Activated CD8-positive, alpha-beta memory T cell treated with anti-CD3 and anti-CD28 coated beads, Interleukin-2, amount 50 U/mL, for 4 hours (primary cell): ENCODE data around the gene ITGB3.
A peak's percentile ranks its signal among the peaks of the same experiment; 100 is the strongest.
"Not testable (repeated sequence)": the region's sequence is repeated elsewhere in the genome, so short reads cannot be mapped to it uniquely, and the experiment has no call there.

Source experiments
- DNase-seq: peaks from one replicate; pipeline ENCODE4 v3.0.0-alpha.2; 2020

ITGB3 gene

DNA sequence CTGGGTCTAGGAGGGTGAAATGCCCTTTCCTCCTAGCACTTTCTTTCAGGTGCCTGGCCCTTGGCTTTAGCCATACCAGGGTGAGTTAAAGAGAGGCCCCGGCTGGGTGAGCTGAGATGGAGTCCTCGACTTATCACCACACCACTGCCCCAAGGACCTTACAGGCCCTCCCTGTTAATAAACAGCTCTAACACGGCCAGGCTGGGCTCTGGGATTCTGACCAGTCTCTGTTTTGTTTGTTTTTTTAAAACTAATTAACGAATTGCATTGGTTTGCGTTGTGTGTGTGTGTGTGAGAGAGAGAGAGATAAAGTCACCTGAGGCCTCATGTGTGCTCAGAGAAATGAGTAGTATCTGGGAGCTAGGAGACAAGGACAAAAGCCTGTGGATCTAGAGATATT is 30.2 kb upstream of the ITGB3 start:
- DNase-seq, result no peak

GRCh38 chr17:47224077-47224476 is 29.6 kb upstream of the ITGB3 start:
- DNase-seq, result not testable (repeated sequence)

- DNase-seq, result no peak
Observed at GRCh38 chr17:47224966-47225365, 28.7 kb upstream of the ITGB3 start.

GRCh38 chr17:47225436-47225858 is 28.2 kb upstream of the ITGB3 start:
- DNase-seq, result no peak

GRCh38 chr17:47225911-47226688 is 27.5 kb upstream of the ITGB3 start:
- no peak for DNase-seq

- DNase-seq, result no peak
Observed at GRCh38 chr17:47227862-47228261, 25.8 kb upstream of the ITGB3 start.

DNA sequence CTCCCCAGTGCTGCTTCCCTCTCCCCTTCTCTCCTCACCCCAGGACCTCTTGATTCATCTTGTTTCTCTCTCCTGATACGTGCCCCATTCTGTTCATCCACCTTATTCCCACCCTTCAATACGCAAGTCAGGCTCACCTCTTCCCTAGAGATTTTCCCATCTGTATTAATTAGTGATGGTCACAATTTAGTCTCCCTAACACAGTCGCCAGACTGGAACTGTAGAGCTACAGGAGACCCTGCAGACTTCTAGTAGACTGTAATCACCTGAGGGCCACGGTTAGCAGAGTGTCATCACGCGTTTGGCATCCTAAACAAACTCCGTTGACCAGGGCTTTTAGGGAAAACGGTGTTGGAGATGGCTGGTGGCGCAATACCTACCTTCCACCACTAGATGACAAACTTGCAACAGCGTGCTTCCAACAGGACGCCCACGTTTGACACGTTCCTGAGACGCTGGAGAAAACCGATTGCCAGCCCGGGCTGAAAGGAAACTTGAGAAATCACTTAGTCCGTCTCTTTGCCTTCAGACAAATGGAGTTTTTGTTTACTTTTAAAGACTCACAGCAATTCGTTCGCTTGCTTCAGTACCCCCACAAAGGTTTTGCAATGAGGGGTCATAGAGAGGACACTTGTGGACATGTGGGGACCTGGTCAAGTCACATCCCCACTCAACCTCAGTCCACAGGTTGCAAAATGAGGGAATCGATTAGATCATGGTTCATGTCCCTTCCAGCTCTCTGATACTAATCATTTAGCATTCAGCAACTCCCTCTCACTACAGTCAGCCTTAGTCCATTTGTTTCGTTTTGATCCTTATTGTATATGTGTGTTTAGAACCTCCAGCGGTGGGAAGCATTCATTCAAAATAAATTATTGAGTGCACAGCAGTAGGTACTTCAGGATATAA is 23.8 kb upstream of the ITGB3 start:
- DNase-seq, result peak; percentile 74

- DNase-seq, result no peak
Observed at GRCh38 chr17:47230864-47231263, 22.8 kb upstream of the ITGB3 start.

DNA sequence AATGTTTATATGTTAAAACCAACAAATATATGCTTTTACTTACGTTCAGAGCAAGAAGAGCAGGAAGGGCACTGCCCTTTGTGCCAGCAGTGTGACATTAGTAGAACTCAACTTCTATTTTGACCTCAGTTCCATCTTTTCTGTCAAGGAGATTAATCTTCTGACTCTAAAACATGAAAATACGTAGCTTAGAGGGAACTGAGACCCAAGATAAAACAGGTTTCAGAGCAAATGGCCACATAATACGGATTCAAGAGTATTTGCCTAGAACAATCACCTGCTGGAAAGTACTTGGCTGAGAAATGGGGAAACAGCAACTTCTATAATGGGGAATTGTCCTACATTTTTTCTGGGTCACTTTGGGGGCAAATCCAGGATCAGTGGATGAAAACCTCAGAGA is 22.3 kb upstream of the ITGB3 start:
- DNase-seq, result no peak

GRCh38 chr17:47231866-47232265 is 21.8 kb upstream of the ITGB3 start:
- DNase-seq, result no peak

- DNase-seq, result no peak
Observed at GRCh38 chr17:47232465-47232864, 21.2 kb upstream of the ITGB3 start.

DNA sequence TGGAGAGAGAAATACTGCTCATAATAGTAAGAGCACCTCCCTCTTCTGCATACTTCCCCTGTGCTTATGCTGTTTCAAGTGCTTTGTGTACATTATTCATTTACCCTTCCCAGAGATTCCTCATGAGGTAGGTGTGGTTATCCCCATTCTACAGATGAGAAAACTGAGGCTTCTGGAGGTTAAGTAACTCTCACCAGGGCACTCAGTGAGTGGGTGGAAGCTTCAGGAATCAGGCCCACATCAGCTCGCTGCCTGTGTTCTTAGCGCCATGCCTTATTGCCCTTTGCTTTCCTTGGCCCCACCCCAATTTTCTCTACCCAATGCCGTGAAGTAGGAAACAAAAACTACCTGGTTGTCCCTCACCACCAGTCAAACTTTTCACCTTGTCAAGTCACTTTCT is 18.1 kb upstream of the ITGB3 start:
- DNase-seq, result no peak

DNA sequence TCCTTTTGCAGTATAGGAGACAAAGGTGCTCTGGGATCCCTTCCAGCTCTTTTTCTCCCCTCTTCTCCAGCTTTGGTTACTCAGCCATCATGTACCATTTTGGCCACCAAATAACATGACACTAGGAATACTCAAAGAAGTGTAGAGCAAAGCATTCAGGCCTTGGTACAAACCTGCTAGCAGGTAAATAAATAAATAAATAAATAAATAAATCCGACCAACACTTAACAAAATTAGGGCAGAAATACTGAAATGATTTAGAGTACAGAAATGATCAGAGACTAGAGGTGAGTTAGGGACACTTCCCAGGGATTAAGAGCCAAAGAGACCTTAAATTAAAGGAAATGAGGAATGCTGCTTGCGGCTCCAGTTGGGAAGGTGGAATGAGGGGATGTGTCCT is 17.7 kb upstream of the ITGB3 start:
- DNase-seq, result no peak

DNA sequence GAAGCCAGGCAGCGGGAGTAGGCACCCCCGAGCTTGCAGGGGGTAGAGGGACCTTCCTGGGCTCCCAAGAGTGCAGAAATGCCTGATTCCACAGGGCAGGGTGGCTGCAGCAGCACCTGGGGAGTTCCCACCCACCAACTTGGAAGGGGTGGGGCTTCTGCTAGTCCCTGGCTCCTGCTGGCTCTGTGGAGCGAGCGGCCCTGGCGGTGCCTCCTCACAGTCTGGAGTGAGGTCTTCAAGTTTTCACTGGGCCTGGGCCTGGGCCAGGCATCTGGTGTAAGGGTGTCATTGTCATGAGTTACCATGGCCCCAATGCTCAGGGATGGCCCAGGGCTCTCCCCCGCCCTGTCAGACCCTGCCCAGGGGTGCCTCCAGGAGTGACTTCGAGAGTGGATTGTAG is 15.8 kb upstream of the ITGB3 start:
- no peak for DNase-seq

DNA sequence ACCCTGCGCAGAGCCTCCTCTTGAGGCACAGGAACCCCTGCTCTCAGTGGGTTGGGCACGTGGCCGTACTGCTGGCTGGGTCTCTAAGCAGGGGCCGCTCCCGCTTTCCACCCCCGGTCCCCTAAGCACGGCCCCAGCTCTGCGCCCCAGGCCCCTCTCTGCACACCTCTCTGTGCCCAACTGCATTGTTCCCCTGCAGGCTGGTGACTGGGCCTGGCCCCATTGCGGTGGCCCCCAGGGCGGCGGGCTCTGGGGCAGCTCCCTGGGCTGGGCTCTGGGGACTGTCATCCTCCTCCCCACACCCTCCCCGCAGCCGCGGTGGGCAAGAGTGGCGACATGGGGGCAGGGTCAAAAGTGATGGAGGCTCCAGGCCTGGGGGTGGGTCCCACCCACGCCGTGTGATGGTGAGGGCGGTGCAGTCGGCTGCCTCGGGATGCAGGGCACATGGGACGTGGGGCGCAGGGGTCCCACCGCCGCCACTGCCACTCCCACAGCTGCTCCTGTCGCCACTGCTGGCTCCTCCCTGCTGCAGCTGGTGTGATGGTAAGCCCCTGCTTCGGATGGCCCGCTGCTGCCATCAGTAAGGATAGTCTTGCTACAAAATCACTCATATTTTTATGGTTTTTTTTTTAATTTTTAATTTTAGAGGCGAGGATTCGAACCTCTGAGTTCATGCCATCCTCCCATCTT is 15.2 kb upstream of the ITGB3 start:
- no peak for DNase-seq

DNA sequence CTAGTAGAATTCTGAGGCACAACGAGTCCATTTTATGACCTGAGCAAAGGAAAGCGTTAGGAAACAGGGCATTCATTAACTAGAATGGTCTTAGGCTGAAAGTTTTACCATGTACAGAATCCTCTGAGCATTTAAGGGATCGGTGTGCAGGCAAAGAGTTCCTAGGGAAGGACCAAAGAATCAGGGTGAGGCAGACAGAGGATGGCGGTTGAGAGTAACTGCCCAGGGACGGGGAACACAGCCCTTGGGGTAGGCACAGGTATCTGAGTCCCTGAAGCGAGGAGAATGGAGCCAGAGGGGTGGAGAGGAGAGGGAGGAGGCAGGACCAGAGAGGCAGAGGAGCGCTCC is 14.0 kb upstream of the ITGB3 start:
- DNase-seq, result no peak

GRCh38 chr17:47239967-47240651 is 13.5 kb upstream of the ITGB3 start:
- DNase-seq, result no peak

GRCh38 chr17:47240806-47241205 is 12.8 kb upstream of the ITGB3 start:
- DNase-seq, result no peak

GRCh38 chr17:47242648-47243047 is 11.0 kb upstream of the ITGB3 start:
- DNase-seq, result no peak

GRCh38 chr17:47243737-47244598 is 9.7 kb upstream of the ITGB3 start:
- no peak for DNase-seq

DNA sequence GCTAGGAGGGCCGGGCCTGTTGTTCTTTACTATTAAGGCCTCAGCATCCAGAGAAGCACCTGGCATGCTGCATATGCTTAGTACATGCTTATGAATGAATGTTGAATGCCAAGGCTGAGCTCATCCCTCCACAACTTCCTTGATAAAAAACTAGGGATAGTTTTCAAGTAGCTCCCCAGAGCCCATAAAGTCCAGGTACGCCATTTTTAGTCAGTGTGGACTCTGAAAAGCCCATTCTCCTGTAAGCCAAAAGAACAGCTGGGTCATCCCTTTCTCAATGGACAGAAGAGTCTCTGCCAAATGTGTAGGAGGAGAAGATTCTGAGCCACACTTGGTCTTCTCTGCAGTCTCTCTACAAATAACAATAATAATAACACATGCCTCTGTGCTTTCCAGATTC is 8.9 kb upstream of the ITGB3 start:
- no peak for DNase-seq

- DNase-seq, result no peak
Observed at GRCh38 chr17:47246120-47246519, 7.5 kb upstream of the ITGB3 start.
